Fibroblast of gingiva (primary cell): ENCODE results near the gene FAM98B.
A peak's percentile ranks its signal among the peaks of the same experiment; 100 is the strongest.
"Not testable (repeated sequence)": the region's sequence is repeated elsewhere in the genome, so short reads cannot be mapped to it uniquely, and the experiment has no call there.

Source experiments
- DNase-seq: peaks from one replicate; pipeline ENCODE4 v3.0.0-alpha.2; 2011; ENCODE audit warnings: low read depth

The FAM98B gene

GRCh38 chr15:38453971-38454695, at the start of gene FAM98B:
FAM98B (plus strand) TSS chr15:38454127; CDS start chr15:38454162, 35 bp downstream.
- peak; percentile 90 for DNase-seq

GRCh38 chr15:38406436-38406835, 47.5 kb upstream of the FAM98B start:
- DNase-seq: no peak

GRCh38 chr15:38408576-38408975, 45.4 kb upstream of the FAM98B start:
- no peak for DNase-seq

- no peak for DNase-seq
Measured at GRCh38 chr15:38411902-38412301, 42.0 kb upstream of the FAM98B start.

GRCh38 chr15:38412466-38412865, 41.5 kb upstream of the FAM98B start:
- no peak for DNase-seq

- DNase-seq: peak; percentile 64
Measured at GRCh38 chr15:38414357-38414756, 39.6 kb upstream of the FAM98B start.

- no peak for DNase-seq
Measured at GRCh38 chr15:38421069-38421690, 32.7 kb upstream of the FAM98B start.

GRCh38 chr15:38424101-38424552, 29.8 kb upstream of the FAM98B start:
- no peak for DNase-seq

GRCh38 chr15:38425269-38425668, 28.7 kb upstream of the FAM98B start:
- DNase-seq: no peak

- no peak for DNase-seq
Measured at GRCh38 chr15:38427380-38427779, 26.5 kb upstream of the FAM98B start.

- no peak for DNase-seq
Measured at GRCh38 chr15:38430106-38430760, 23.7 kb upstream of the FAM98B start.

GRCh38 chr15:38436993-38437392, 16.9 kb upstream of the FAM98B start:
- no peak for DNase-seq

- not testable (repeated sequence) for DNase-seq
Measured at GRCh38 chr15:38437603-38438002, 16.3 kb upstream of the FAM98B start.

GRCh38 chr15:38438031-38438986, 15.6 kb upstream of the FAM98B start:
- DNase-seq: no peak

- peak; percentile 42 for DNase-seq
Measured at GRCh38 chr15:38440353-38441129, 13.4 kb upstream of the FAM98B start.

GRCh38 chr15:38441130-38441519, 12.8 kb upstream of the FAM98B start:
- DNase-seq: no peak

GRCh38 chr15:38454696-38455090, 766 bp downstream of the FAM98B start:
- DNase-seq: no peak

GRCh38 chr15:38455092-38455491, 1.2 kb downstream of the FAM98B start:
- DNase-seq: no peak

GRCh38 chr15:38458646-38459045, 4.7 kb downstream of the FAM98B start:
- DNase-seq: no peak

GRCh38 chr15:38459480-38459879, 5.6 kb downstream of the FAM98B start:
- no peak for DNase-seq

- DNase-seq: no peak
Measured at GRCh38 chr15:38460543-38460942, 6.6 kb downstream of the FAM98B start.
